GM18505 (cell line): ENCODE results near the gene RBPMS2.

Experiments
- ATAC-seq: cut with Tn5 transposase; IDR thresholded peaks from one replicate; pipeline ENCODE4 v1.9.1; 2021; ENCODE audit not compliant: unreplicated experiment
- POLR2A ChIP-seq: IDR thresholded peaks from 4 replicates; pipeline ENCODE4 v1.6.1; 2011; ENCODE audit warnings: borderline replicate concordance; ENCODE audit not compliant: insufficient read depth, insufficient read length; ENCODE audit errors: extremely low read depth

The RBPMS2 gene

GRCh38 chr15:64774037-64774628, 1.3 kb downstream of the RBPMS2 start:
- no peak for TF ChIP-seq POLR2A
- ATAC-seq: no peak

DNA sequence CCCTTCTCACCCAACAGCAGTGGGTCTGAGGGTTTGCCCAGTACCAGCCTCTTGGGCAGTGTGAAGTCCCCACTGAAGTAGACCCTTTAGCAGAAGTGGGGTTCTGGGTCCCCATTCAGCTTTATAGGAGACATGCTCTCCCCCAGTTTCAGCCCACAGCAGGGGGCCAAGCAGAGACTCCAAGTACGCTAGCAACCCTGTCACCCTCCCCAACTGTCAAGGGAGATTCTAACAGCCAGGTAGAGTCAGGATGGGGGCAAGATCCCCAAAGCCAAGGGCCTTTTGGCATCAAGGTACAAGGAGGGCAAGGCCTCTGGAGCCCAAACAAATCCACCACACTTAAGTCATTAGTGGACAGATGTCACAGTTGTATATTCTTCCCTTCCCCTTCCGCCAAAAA, 1.8 kb downstream of the RBPMS2 start:
- no peak for ATAC-seq
- TF ChIP-seq POLR2A: no peak

- no peak for ATAC-seq
These were observed 2.4 kb downstream of the RBPMS2 start for GRCh38 chr15:64772964-64773363.

GRCh38 chr15:64772488-64772887, 2.9 kb downstream of the RBPMS2 start:
- no peak for TF ChIP-seq POLR2A
- ATAC-seq: no peak

More at GRCh38 chr15:64772964-64773363, 2.4 kb downstream of the RBPMS2 start:
- no peak for TF ChIP-seq POLR2A

DNA sequence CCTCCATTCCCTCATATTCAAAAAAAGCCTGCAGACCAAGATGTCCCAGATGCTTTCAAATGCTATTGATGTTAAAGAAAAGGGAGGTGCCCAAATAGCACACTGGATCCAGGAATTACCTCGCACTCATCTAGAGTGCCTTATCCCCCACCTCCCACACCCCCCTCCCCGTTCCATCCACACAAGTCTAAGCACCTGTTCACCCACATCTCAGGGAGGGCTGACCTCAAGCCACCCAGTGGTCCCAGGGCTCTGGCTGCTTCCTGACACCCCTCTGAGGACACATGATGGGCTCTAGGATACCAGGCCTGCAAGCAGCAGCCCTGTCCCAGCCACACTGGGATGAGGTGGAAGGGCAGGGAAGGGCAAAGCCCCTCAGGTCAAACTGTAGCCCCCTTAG, 4.8 kb downstream of the RBPMS2 start:
- no peak for TF ChIP-seq POLR2A

GRCh38 chr15:64767203-64767602, 8.2 kb downstream of the RBPMS2 start:
- TF ChIP-seq POLR2A: no peak
- ATAC-seq: no peak

More for the DNA sequence above, 4.8 kb downstream of the RBPMS2 start:
- no peak for ATAC-seq

DNA sequence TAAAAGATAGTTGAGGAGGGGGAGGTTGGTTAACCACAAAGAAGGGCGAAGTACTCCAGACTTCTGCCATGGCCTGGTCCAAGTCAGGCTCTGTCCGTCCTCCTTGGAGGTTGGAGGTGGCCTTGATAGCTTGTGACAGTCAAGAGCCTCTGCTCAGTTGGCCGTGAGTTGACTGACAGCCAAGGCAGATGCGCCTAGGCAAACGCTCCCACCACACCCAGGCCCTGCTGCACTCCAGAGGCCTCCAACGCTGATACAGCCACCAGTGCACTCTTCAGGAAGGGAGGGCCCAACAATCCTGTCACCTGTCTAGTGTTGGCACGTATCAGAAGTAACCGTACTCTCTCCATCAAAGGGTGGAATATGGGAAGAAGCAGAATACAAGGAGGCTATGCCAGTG, 9.3 kb downstream of the RBPMS2 start:
- no peak for ATAC-seq
- no peak for TF ChIP-seq POLR2A

- no peak for TF ChIP-seq POLR2A
- ATAC-seq: no peak
These were observed 11.5 kb downstream of the RBPMS2 start for GRCh38 chr15:64763874-64764273.

DNA sequence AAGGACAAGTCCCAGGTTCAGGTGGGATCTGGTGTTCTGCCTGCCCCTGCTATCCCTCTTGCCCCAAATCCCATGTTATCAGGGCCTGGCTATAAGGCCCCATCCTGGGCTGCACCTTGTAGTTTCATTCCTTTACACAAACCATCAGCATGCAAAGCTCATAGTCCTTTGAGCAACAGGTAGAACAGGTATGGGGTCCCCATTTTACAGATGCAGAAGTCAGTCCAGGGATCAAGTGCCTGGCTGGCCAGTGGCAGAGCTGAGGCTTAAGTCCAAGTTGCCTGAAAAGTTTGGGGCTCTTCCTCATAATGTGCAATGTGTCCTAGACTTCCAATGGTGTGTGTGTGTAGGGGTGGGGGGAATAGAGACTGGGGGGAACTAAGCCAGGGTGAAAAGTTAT, 11.9 kb downstream of the RBPMS2 start:
- TF ChIP-seq POLR2A: no peak

DNA sequence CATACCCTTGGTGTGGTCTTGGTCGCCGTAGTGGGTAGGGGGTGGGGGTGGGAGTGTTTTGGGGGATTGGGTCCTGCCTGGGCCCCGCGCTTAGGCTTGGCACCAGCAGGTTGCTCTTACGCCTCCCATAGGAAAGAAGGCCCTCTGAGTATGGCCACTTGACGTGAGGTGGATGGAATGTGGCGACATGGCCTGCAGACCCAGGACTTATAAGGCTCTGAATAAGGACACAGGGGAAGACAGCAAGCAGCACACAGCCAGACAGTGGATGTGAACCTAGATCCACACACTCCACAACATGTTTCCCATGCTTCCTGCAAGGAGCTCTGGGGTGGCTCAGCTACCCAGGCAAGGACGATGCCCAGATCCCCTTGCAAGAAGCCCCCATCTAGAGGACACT, 12.4 kb downstream of the RBPMS2 start:
- no peak for TF ChIP-seq POLR2A
- no peak for ATAC-seq

More for the DNA sequence above, 11.9 kb downstream of the RBPMS2 start:
- ATAC-seq: no peak

- ATAC-seq: no peak
- TF ChIP-seq POLR2A: no peak
These were observed 12.8 kb downstream of the RBPMS2 start for GRCh38 chr15:64762546-64762945.

- no peak for TF ChIP-seq POLR2A
- ATAC-seq: no peak
These were observed 14.2 kb downstream of the RBPMS2 start for GRCh38 chr15:64761156-64761555.

- no peak for TF ChIP-seq POLR2A
These were observed 15.3 kb downstream of the RBPMS2 start for GRCh38 chr15:64760056-64760455.

DNA sequence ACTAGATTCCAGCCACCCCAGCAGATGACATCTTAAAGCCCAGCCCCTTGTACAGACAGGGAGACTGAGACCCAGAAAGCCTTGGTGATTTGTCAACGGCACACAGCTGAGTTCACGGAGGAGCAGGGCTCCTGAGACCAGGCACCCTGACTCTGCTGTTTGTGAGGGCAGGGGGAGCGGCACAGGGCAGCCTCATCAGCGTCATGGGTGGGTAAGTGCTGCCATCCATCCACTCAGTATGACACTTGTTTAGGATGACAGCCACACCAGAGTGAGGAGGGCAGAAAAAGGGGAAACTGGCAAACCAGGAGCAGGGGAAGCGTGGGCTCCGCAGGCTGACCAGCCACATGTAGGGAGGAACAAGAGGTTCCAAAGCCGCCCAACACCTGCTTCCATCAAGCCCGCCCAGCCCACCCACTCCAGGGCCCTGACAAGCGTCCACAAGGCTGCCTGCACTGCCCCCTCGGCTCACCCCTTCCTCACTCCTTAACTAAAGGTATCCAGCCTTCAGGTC, 19.9 kb downstream of the RBPMS2 start:
- ATAC-seq: no peak

More at GRCh38 chr15:64760056-64760455, 15.3 kb downstream of the RBPMS2 start:
- no peak for ATAC-seq

GRCh38 chr15:64754663-64755426, 20.5 kb downstream of the RBPMS2 start:
- TF ChIP-seq POLR2A: no peak
- no peak for ATAC-seq

More for the DNA sequence above, 19.9 kb downstream of the RBPMS2 start:
- no peak for TF ChIP-seq POLR2A
